Astrocyte (in vitro differentiated cells and primary cell): ENCODE results near the gene GOLGA7B. TPM values are rescaled to one million over a fixed set of nuclear protein-coding genes. Genes with fewer than 3 reads are reported as not detected.

Source experiments
- DNase-seq: peaks from one replicate; pipeline ENCODE4 v3.0.0-alpha.2; 2010; ENCODE audit warnings: low read depth
- FAIRE-seq: peaks from 2 replicates; lab custom pipeline; 2011; peaks lifted over from hg19 to GRCh38; lab: Jason Lieb, UNC
- H2AFZ ChIP-seq: 2 replicates; pipeline ENCODE4 v1.6.0; 2012; ENCODE audit warnings: low read depth, low read length, inconsistent platforms
- H3K27ac ChIP-seq: 2 replicates; pipeline ENCODE4 v1.5.1; 2011; ENCODE audit warnings: low read depth, low read length, inconsistent platforms
- H3K27me3 ChIP-seq: 2 replicates; pipeline ENCODE4 v1.6.0; 2011; ENCODE audit warnings: low read length, inconsistent platforms; ENCODE audit not compliant: insufficient read depth
- H3K36me3 ChIP-seq: 2 replicates; pipeline ENCODE4 v1.5.1; 2011; ENCODE audit warnings: low read length, inconsistent platforms; ENCODE audit not compliant: insufficient read depth
- H3K4me1 ChIP-seq: 2 replicates; pipeline ENCODE4 v1.5.1; 2011; ENCODE audit warnings: low read length, inconsistent platforms; ENCODE audit not compliant: insufficient read depth
- H3K4me2 ChIP-seq: 2 replicates; pipeline ENCODE4 v1.6.0; 2012; ENCODE audit warnings: low read length, inconsistent platforms
- H3K4me3 ChIP-seq: 2 replicates; pipeline ENCODE4 v1.5.1; 2011; ENCODE audit warnings: low read depth, mild to moderate bottlenecking, low read length, inconsistent platforms; ENCODE audit not compliant: insufficient read depth
- H3K79me2 ChIP-seq: 2 replicates; pipeline ENCODE4 v1.6.0; 2012; ENCODE audit warnings: mild to moderate bottlenecking, low read length, inconsistent platforms; ENCODE audit not compliant: insufficient read depth
- H3K9ac ChIP-seq: 2 replicates; pipeline ENCODE4 v1.6.0; 2012; ENCODE audit warnings: mild to moderate bottlenecking, low read length, inconsistent platforms
- H3K9me3 ChIP-seq: 2 replicates; pipeline ENCODE4 v1.5.1; 2012; ENCODE audit warnings: low read depth, mild to moderate bottlenecking, low read length, inconsistent platforms; ENCODE audit not compliant: insufficient read depth
- H4K20me1 ChIP-seq: 2 replicates; pipeline ENCODE4 v1.6.0; 2012; ENCODE audit warnings: low read length, inconsistent platforms; ENCODE audit not compliant: insufficient read depth
- H3K27ac Mint-ChIP-seq: one replicate; pipeline ENCODE4 v1.8.0; 2021; ENCODE audit warnings: mild to moderate bottlenecking, mixed read lengths; ENCODE audit not compliant: unreplicated experiment
- H3K27me3 Mint-ChIP-seq: one replicate; pipeline ENCODE4 v1.8.0; 2021; ENCODE audit warnings: low read depth, mixed read lengths; ENCODE audit not compliant: unreplicated experiment
- H3K36me3 Mint-ChIP-seq: one replicate; pipeline ENCODE4 v1.8.0; 2021; ENCODE audit warnings: low read depth, mixed read lengths; ENCODE audit not compliant: unreplicated experiment
- H3K4me1 Mint-ChIP-seq: one replicate; pipeline ENCODE4 v1.8.0; 2021; ENCODE audit warnings: low read depth, mixed read lengths; ENCODE audit not compliant: unreplicated experiment
- H3K4me3 Mint-ChIP-seq: one replicate; pipeline ENCODE4 v1.8.0; 2021; ENCODE audit warnings: mild to moderate bottlenecking, moderate library complexity, mixed read lengths; ENCODE audit not compliant: unreplicated experiment
- H3K9me3 Mint-ChIP-seq: one replicate; pipeline ENCODE4 v1.8.0; 2021; ENCODE audit warnings: mild to moderate bottlenecking, mixed read lengths; ENCODE audit not compliant: unreplicated experiment
- EZH2 ChIP-seq: IDR thresholded peaks from 2 replicates; pipeline ENCODE4 v1.6.1; 2012; ENCODE audit warnings: mild to moderate bottlenecking, low read length, inconsistent platforms; ENCODE audit not compliant: insufficient read depth
- total RNA-seq: library from RNA; stranded (reverse); gene quantifications from 2 replicates; pipeline ENCODE4 v1.2.1, GENCODE V29; 2021
- TF ChIP-seq, protein P1 (sequence below): IDR thresholded peaks from 2 replicates; pipeline ENCODE4 v1.5.1; 2011; ENCODE audit warnings: low read depth, mild to moderate bottlenecking, inconsistent platforms, low read length, moderate library complexity; ENCODE audit not compliant: insufficient read depth

The GOLGA7B gene
- total RNA-seq, 1 donor from 2014 or later, result 0.16 TPM

DNA sequence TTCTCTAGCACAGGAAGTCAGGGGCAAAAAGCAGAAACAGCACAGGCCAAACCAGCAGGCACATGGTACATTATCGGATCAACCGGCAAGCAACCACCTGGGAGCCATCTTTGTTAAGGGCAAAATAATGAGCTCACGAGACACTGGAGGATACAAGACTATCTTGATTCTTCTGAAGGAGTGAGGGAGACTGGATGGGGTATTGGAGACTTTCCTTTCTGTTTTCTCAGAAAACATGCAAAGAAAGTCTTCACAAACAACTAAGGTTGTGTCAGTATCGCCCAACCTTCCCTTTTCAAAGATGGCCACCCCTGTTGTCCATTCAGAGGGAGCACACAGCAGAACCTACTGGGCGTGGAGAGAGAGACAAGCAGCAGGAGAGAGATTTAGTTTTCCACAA is 29.6 kb downstream of the GOLGA7B start:
- Histone ChIP-seq H3K4me1 (peaks cover 10% of the 10 kb centered on the region), H3K79me2 (no peaks in the 10 kb centered on the region), H3K4me3 (no peak overlapping the region), H4K20me1 (no peaks in the 10 kb centered on the region), H3K27ac (no peak overlapping the region), H3K9me3 (no peaks in the 10 kb centered on the region), H3K4me2 (no peak overlapping the region), H3K27me3 (peaks cover 14% of the 10 kb centered on the region), H2AFZ (no peak overlapping the region), H3K36me3 (no peaks in the 10 kb centered on the region), H3K9ac (no peak overlapping the region)
- no peak for DNase-seq
- Mint-ChIP-seq H3K27ac (no peak overlapping the region), H3K4me1 (peaks cover 4% of the 10 kb centered on the region), H3K27me3 (peaks cover 46% of the 10 kb centered on the region), H3K9me3 (peaks cover 2% of the 10 kb centered on the region), H3K4me3 (no peak overlapping the region), H3K36me3 (no peaks in the 10 kb centered on the region)
- TF ChIP-seq, protein P1, sequence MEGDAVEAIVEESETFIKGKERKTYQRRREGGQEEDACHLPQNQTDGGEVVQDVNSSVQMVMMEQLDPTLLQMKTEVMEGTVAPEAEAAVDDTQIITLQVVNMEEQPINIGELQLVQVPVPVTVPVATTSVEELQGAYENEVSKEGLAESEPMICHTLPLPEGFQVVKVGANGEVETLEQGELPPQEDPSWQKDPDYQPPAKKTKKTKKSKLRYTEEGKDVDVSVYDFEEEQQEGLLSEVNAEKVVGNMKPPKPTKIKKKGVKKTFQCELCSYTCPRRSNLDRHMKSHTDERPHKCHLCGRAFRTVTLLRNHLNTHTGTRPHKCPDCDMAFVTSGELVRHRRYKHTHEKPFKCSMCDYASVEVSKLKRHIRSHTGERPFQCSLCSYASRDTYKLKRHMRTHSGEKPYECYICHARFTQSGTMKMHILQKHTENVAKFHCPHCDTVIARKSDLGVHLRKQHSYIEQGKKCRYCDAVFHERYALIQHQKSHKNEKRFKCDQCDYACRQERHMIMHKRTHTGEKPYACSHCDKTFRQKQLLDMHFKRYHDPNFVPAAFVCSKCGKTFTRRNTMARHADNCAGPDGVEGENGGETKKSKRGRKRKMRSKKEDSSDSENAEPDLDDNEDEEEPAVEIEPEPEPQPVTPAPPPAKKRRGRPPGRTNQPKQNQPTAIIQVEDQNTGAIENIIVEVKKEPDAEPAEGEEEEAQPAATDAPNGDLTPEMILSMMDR, result no peak
- no peak for TF ChIP-seq EZH2
- no peak for FAIRE-seq

DNA sequence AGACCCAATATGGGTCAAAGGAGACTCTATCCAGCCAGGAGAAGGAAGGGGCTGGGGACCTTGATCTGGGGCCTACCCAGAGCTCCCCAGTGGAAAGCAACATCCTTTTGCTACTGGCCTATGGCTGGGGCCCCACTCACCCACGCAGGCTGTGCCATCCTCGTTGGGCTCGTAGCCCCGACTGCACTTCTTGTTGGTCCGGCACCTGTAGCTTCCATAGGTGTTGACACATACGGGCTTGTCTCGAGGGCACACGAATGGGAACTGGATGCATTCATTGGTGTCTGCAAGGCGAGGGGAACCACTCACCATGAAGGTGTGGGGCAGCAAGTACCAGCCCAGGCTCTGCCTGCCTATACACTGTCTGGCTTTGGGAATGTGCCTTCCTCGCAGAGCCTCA is 30.5 kb downstream of the GOLGA7B start:
- Histone ChIP-seq H3K9me3 (no peaks in the 10 kb centered on the region), H3K4me2 (no peak overlapping the region), H2AFZ (no peak overlapping the region), H3K9ac (no peak overlapping the region), H3K36me3 (no peaks in the 10 kb centered on the region), H3K27me3 (peaks cover 9% of the 10 kb centered on the region), H3K4me1 (peaks cover 10% of the 10 kb centered on the region), H3K79me2 (no peaks in the 10 kb centered on the region), H3K4me3 (no peak overlapping the region), H3K27ac (no peak overlapping the region), H4K20me1 (no peaks in the 10 kb centered on the region)
- Mint-ChIP-seq H3K27ac (no peak overlapping the region), H3K4me1 (peaks cover 4% of the 10 kb centered on the region), H3K4me3 (no peak overlapping the region), H3K36me3 (no peaks in the 10 kb centered on the region), H3K9me3 (peaks cover 2% of the 10 kb centered on the region), H3K27me3 (peaks cover 41% of the 10 kb centered on the region)
- TF ChIP-seq, protein P1, result no peak
- no peak for TF ChIP-seq EZH2
- FAIRE-seq (no peak), DNase-seq (no peak)
